HG02678 (cell line): Measurements from ENCODE around the gene AMDHD2.

Experiments
- ATAC-seq: cut with Tn5 transposase; IDR thresholded peaks from one replicate; pipeline ENCODE4 v1.9.1; 2021; ENCODE audit warnings: mild to moderate bottlenecking, moderate library complexity; ENCODE audit not compliant: unreplicated experiment

Gene AMDHD2

DNA sequence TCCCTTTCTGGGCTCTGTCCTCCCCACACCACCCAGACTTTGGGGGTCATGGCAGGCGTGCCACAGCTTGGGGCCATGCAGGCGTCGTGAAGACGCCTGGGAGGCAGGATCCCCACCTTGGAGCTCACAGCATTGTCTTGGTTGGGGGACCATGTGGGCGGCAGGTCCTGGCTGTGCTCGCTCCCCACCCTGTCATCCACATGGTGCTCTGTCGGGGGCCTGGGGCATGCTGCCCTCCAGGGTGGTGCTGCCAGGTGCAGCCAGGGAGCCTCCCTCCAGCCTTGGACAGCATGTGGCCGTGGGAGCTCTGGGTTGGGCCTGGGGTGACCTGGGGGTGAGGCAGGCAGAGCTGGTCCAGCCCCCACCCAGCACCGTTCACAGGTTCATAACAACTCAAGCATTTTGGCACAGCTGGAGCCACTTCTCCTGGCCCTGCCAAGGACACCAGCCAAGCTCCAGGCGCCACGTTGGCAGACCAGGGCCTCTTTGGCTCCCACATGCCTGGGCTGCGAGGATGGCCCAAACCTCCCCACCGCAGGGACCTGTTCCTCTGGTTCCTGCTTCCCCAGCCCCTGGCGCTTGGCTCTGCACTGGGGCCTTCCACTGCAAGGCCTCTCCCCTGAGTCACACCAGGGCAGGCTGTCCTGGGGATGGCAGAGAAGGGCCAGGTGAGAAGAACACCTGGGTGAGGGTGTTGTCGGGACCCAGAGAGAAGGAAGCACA is 21.5 kb upstream of the AMDHD2 start:
- no peak for ATAC-seq

DNA sequence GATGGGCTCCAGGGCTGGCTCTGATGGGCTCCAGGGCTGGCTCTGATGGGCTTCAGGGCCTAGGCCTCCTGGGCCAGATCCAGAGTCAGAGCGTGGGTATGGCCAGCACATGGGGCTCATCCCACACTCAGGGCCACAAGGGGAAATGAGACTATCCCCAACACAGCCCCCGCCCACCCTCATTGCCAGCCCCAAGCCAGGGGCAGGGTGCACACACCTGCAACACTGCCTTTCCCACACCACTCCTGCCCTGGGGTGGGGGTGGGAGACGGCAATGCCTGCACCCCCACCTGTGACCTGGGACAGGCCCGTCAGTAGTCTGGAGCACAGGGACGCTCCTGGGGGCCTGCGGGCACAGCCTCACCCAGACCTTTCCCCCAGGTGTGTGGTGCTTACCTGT is 20.7 kb upstream of the AMDHD2 start:
- no peak for ATAC-seq

DNA sequence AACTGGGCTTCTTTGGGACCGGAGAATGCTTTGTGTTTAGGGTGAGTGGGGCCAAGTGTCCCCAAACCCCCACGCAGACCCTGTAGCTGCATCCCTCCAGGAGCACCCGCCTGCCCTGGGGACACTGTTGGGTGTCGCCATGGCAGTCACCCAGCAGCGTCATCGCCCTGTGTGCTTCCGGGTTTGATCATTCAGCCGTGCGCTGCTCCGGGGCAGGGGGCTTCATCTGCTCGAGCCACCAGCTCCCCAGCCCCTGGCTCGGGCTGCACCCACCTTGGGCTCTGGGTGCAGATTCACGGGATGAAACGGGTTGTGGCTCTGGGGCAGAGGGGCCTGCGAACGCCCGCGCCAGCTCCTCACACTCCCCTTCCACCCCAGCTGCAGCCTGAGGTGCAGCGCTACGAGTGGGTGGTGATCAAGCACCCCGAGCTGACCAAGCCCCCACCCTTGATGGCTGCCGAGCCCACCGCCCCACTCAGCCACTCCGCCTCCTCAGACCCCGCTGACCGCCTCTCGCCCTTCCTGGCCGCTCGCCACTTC is 20.2 kb upstream of the AMDHD2 start:
- ATAC-seq, result no peak

DNA sequence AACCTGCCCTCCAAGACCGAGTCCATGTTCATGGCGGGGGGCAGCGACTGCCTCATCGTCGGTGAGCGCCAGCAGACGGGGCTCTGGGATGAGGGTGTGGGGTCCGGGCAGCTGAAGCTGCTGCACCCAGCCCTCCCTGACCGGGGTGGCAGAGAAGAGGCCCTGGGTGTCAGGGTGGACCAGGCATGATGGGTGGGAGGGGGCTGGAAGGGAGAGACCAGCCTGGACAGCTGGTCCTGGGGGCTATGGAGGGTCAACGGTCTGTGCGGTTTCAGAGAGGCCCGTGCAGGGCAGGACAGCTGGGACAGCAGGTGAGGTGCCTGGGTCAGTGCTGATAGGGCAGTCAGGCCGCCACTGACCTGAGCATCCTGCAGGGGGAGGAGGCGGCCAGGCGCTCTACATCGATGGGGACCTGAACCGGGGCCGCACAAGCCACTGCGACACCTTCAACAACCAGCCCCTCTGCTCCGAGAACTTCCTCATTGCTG is 19.7 kb upstream of the AMDHD2 start:
- ATAC-seq, result no peak

DNA sequence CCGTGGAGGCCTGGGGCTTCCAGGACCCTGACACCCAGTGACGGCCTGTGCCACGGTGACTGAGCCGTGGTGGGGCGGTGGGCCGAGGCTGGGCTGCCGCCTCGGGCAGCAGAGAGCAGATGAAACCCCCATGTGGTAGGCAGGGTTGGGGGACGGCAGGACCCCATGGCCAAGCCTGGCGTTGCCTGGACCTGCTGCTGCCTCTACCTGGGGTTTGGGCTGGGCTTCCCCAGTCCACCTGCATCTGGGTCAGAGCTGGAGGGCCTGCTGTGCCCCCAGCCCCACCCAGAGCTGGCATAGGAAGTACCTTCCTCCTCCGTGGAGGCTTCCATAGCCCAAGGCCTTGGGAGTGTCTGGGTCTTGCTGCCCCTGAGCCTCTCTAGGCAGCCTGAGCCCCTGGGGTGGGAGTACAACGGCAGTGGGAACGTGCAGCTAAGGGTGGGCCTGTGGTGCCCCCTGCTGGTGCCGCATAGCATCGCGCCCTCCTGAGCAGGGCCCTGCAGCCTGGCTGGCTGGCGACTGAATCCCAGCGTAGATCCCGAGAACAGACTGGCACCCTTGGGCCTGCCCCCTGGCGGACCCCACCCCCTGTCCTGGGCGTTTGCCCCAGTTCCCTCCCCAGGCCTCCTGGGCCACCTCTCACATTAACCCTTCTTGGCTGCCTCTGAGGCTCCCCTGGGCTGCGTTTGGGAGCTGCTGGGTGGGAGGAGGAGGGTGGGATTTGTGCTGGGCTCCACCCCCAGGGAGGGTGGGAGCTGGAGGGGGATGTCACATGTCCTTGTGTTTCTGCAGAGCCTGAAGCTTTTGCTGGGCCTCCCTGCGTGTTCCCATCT is 19.0 kb upstream of the AMDHD2 start:
- ATAC-seq, result peak; percentile 55

DNA sequence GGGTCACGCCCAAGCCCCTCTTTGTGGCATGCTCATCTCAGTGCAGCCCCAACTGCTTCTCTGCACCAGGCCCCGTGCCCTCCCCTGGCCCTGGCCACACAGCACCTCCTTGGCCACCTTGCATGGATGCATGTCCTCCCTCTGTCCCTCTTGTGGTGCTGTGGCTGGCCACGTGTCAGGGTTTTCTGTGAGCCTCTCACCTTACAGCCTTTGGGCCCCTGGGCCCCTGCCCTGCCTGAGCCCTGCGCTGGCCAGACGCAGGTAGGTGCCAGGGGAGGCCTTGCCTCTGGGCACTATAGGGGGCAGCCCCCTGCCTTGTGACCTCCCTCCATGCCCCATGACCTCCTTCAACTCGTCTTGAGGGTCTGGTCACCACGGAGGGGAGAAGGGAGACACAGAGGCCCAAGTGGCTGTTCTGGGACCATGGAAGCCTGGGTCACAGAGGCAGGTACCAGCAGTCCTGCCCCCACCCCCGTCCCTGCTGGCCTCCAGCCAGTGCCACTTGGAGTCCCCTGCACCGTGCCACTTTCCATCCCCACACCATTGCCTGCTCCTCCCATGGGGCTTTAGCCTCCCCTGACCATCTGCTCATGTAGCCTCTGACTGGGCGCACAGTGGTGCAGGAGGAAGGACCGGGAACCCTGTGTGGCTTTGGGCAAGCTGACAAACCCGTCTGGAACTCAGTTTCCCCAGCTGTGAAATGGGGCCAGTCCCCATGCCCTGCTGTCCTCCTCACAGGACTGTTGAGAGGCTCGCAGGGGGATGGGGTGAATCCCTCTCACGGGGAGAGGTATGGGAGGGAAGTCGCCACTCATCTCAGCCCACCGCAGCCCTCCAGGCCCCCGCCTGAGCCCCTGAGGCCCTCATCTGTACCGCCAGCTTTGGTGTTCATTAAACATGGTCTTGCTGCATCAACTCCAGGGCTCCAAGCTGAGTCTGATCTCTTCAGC is 17.9 kb upstream of the AMDHD2 start:
- no peak for ATAC-seq

DNA sequence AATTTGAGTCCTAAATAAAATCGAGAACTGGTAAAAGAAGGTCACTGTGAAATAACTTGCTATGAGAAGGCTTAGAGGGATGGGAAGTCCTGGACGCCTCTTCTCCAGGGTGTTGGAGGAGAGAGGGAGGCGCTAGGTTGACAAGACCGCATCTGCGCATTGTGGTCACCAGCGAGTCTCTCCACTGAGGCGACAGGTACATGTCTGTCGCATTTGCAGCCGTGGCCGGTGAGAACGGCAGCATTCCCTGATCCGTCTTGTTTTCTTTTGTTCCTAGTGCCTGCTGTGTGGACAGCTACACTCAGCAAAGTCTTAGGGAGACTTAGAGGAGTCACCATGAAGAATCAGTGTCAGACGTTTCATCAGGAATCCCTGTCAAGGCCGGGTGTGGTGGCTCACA is 14.5 kb upstream of the AMDHD2 start:
- no peak for ATAC-seq

DNA sequence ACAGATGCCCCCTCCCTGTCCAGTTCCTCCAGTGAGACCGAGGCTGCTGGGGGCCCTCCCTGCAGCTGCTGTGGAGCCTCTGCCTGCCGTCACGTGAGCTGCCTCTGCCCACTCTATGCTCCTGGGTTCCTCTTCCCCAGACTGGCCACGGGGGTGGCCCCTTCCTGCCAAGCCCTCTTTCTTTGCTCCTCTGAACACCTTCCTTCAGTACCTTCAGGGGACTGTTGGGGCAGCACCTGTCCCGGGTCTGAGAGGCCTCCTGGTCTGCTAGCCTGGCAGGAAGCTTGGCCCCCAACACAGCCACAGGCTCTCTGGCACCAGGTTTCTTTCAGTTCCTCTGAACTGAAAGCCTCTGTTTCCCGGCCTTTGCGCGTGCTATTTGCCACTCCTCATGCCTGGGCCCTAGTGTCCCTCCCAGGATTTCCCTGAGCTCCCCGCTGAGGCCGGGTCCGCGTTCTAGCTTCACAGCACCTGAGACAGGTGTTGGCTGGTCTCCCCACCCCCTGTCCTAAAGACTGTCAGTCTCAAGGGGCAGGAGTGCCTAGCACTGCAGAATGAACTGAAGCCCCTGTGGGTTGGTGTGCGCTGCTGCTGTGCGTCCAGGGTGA is 13.0 kb upstream of the AMDHD2 start:
- peak; percentile 62 for ATAC-seq

DNA sequence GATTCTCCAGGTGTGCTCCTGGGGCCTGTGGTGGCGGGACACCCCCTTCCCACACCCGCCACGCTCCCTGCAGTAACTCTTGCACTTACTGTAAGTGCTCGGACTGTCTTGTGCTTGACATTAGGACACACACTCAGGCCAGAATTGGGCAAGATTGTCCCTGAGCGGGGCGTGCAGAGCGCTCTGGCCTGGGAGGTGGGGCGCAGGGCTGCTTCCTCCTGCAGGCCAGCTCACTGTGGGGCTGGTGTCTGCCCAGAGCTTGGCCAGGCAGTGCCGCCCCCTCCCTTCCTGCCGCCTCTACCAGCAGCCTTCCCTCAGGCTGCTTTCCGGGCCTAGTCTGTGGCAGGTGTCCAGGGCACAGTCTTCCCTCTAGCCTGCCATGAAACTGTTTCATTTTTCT is 12.5 kb upstream of the AMDHD2 start:
- ATAC-seq, result peak; percentile 21

DNA sequence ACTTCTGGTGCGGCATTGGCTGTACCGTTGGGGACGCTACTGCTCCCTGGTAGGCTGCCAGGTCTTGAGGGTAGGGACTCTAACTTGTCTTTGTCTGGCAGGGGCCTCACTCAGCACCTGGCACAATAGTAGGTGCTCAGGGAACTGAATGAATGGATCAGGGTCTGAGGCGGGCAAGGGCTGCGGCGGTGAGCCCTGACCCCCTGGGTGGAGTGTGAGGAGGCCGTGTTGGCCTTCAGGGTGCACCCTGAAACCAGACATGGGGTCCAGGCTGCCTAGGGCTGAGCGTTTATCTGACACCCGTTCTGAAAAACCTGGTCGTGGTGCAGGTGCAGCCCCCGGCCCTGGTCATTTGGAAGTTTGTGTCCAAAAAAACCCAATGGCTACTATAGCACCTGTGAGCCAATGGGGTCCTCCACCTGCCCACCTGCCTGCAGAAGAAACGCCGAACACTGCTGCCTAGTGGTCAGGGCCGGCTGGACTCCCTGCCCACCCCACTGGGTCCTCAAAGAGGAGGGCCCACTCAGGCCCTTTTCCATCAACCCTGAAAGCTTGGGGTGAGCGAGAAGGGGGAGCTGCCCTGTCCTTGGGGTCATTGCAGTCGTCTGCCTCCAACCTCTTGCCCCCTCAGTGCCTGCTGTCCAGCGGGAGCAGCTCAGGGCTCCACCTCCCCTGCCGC is 11.3 kb upstream of the AMDHD2 start:
- no peak for ATAC-seq

DNA sequence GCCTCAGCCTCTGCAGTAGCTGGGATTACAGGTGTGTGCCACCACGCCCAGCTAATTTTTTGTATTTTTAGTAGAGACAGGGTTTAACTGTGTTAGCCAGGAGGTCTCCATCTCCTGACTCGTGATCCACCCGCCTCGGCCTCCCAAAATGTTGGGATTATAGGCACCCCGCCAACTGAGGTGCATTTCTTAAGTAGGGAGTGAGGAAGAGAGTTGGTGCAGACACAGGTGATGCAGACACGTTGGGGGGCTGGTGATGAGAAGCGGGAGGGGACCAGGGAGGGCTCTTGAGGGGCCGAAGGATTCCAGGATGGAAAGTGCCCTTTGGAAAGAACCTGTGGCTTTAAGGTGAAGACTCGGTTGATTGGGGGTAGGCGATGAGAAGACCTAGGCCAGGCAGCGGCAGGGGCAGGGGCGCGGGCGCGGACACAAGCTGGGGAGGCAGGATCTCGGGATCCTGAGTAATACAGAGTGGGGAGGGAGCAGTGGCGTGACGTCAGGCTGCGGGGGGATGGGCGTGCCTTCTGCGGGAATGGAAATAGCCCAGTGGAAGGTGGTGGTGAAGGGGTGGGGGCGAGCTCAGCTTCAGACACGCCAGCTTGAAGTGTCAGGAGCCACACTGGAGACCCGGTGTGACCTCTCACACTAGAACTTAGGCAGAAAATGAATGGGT is 8.9 kb upstream of the AMDHD2 start:
- ATAC-seq, result no peak

DNA sequence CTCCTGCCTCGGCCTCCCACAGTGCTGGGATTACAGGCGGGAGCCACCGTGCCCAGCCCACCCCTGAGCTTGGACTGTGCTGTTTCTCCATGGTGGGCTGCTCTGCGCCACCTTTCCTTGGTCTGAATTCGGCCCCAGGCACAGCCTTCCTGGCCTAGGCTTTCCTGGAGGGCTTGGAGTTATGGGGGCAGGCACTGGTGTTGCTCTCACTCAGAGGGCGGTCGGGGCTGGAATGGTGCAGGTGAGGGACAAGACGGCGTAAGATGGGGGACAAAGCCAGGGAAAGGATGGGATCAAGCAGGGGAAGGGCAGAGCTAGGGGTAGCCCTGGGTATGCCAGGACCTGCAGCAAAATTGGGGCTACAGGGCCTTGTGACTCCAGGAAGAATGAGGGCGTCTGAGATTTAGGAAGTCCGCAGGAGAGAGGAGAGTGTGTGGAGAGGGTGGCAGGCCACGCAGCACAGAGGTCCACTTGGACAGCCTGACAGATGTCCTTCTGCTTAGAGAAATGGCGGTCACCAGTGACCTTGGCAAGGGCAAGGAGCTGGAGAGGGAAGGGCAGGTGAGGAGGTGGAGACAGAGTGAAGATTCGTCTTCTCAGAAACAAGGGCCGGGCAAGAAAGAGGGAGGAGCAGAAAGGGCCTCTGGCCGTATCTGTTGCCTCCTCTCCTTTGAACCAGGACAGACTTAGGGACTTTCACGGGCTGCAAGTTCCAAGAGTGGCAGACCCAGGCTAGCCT is 8.0 kb upstream of the AMDHD2 start:
- ATAC-seq, result no peak

DNA sequence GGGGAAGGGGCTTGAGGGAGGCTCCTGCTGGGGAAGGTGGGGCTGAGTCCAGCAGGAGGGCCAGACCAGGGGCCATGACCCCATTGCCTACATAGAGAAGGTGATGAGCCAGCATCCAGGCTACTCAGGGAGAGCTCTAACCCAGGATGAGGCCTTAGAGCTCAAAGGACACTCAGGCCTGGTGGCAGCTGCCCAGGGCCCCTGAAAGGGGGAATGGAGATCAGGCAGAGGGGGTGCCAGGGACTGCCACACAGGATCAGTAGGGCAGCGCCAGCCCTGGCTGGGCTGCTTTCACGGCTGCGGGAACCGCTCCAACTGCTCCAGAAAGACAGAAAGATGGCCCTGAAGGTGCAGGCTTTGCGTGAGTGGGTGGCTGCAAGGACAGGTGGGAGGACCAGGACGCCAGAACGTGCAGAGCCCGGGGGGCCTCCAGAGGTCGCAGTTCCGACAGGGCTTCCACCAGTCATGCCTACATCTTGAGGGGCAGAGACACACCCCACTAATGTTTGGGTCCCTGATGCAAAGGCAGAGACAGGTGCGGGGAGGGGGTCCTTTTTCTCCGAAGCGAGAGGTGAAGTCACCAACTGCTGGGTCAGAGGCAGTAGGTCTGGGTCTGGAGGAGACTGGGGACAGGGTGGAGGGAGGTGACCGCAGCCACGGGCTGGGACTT is 7.3 kb upstream of the AMDHD2 start:
- peak; percentile 12 for ATAC-seq

DNA sequence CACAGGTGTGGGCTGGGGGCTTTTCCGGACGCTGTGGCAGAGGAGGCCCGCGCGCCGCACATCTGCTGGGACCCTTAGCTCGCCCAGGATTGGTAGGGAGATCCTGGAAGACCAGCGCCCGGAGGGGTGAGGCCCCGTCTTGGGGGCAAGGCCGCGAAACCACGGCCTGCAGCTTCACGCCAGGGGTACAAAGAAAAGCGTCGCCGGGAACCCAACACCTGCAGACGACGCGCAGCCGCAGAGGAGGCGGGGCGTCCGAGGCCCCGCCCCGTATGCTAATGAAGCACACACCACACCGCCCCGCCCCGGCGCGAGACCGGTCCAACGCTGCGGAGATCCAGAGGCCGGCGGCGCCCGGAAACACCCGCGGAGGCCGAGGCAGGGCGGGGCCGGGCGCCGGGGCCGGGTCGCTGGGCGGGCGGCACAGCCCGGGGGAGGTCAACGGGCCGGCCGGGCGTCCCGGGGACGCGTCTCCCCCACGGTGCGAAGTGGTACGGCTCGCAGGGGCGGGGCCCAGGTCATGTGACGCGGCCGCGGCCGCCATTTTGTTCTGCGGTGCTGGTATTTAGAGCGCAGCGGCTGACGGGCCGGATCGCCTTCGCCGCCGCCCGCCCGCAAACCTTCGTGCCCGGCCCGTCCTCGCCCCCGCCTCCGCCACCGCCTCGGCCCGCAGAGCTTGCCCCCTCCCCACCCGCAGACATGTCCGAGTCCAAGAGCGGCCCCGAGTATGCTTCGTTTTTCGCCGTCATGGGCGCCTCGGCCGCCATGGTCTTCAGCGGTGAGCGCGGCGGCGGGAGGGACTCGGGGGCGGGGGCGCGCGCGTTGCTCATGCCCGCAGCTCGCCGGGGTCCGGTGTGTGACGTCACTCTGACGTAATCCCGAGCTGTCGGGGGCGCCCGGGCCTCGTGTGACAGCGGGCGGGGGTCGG is 6.5 kb upstream of the AMDHD2 start, which contains the start of gene ATP6V0C:
Gene ATP6V0C (plus strand): TSS at position 548 of the 928 bp plus-strand sequence. CDS start 152 bp downstream, at position 700.
- ATAC-seq, result peak; percentile 77

DNA sequence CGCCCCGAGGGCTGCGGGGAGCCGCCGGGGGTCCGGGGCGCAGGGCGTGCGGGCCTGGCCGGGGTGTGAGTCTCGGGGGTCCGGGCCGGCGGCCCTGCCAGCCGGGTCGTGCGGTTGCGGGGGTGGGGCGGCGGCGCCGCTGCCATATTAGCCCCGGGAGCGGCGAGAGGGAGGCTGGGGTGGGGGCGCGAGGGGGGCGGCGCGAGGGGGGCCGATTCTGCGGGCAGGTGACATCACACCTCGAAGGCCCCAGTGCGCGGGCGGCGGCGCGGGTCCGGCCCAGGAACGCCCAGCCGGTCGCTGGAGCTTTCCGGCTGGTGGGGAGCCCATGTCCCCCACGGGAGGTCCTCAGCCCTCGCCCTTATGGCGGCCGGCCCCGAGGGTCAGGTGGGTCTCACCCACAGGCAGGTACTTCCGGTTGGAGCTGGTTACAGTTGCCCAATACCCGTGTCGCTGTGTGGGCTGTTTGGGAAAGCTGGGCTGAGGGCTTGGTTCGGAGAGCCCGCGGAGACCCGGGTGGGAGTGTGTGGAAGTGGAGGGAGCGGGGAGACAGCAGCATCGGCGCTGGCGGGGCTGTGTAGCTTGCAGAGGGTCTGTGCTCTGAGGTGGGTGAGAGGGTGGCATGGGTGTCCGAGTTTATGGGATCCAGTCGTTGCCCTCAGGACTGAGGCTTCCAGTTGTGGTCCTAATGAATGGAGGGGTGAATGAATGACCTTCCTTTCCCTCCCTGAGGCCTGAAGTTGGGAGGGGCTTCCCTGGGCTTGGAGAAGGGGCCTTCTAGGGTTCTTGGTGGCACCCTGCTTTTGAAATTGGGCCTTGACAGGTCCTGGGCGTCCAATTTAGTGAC is 5.6 kb upstream of the AMDHD2 start:
- no peak for ATAC-seq
